Large intestine (tissue), 3 donors: ENCODE results near the gene RIPOR2. TPM values are rescaled to one million over a fixed set of nuclear protein-coding genes. Genes with fewer than 3 reads are reported as not detected.

Experiments
- DNase-seq, 2 donors: peaks; one replicate each; pipeline versions ENCODE4 v3.0.0 to v3.0.0-alpha.2; 2013
- H3K27ac ChIP-seq: one replicate; pipeline ENCODE4 v1.5.1; 2013; ENCODE audit warnings: low read length
- H3K27me3 ChIP-seq: 2 replicates; pipeline ENCODE4 v1.6.1; 2013; ENCODE audit warnings: low read length; ENCODE audit not compliant: control insufficient read depth, insufficient read depth
- H3K36me3 ChIP-seq: 2 replicates; pipeline ENCODE4 v1.6.1; 2013; ENCODE audit warnings: low read length; ENCODE audit not compliant: control insufficient read depth, insufficient read depth
- H3K4me1 ChIP-seq: one replicate; pipeline ENCODE4 v1.6.1; 2013; ENCODE audit warnings: low read length; ENCODE audit not compliant: control insufficient read depth, insufficient read depth
- H3K4me3 ChIP-seq: one replicate; pipeline ENCODE4 v1.5.1; 2013; ENCODE audit warnings: low read length
- H3K9me3 ChIP-seq: one replicate; pipeline ENCODE4 v1.6.1; 2013; ENCODE audit warnings: mild to moderate bottlenecking, low read depth, low read length, moderate library complexity; ENCODE audit not compliant: control insufficient read depth
- WGBS: methylation state at CpG from one replicate; pipeline ENCODE4 v1.1.5; 2013; ENCODE audit warnings: low lambda C conversion rate; ENCODE audit not compliant: insufficient coverage; 5-methylcytosine and 5-hydroxymethylcytosine counted together
- polyA plus RNA-seq: library from polyadenylated mRNA; unstranded; fragments of 120-200 nt; gene quantifications from one replicate; pipeline ENCODE4 v1.2.1, GENCODE V29; 2013

RIPOR2 gene
- polyA plus RNA-seq, 1 donor = 2.1 TPM

GRCh38 chr6:24847402-24847801 is 88.4 kb downstream of the RIPOR2 start:
- Histone ChIP-seq H3K36me3 (peaks cover 2% of the 10 kb centered on the region), H3K27me3 (no peaks in the 10 kb centered on the region), H3K27ac (no peak overlapping the region), H3K4me3 (no peak overlapping the region), H3K9me3 (no peaks in the 10 kb centered on the region), H3K4me1 (no peaks in the 10 kb centered on the region)
- no CpG with 5 or more reads among the region's 7 CpGs for WGBS
- DNase-seq = no peak

- no peaks in the 10 kb centered on the region for H3K27me3 ChIP-seq
- no peak overlapping the region for H3K27ac ChIP-seq
- no peak overlapping the region for H3K4me3 ChIP-seq
- H3K4me1 ChIP-seq = no peaks in the 10 kb centered on the region
- no peaks in the 10 kb centered on the region for H3K9me3 ChIP-seq
- H3K36me3 ChIP-seq = peaks cover 2% of the 10 kb centered on the region
- no peak for DNase-seq
- WGBS = no CpG with 5 or more reads among the region's 4 CpGs
Measured at GRCh38 chr6:24845578-24845977, 90.2 kb downstream of the RIPOR2 start.

GRCh38 chr6:24844903-24845302 is 90.9 kb downstream of the RIPOR2 start:
- H3K9me3 ChIP-seq = no peaks in the 10 kb centered on the region
- H3K4me3 ChIP-seq = no peak overlapping the region
- H3K4me1 ChIP-seq = no peaks in the 10 kb centered on the region
- DNase-seq = no peak
- H3K36me3 ChIP-seq = no peaks in the 10 kb centered on the region
- H3K27ac ChIP-seq = no peak overlapping the region
- no peaks in the 10 kb centered on the region for H3K27me3 ChIP-seq
- whole genome bisulfite sequencing = 100% methylated on average over 1 of the region's 6 CpGs

GRCh38 chr6:24844061-24844460 is 91.7 kb downstream of the RIPOR2 start:
- H3K9me3 ChIP-seq = no peaks in the 10 kb centered on the region
- H3K36me3 ChIP-seq = no peaks in the 10 kb centered on the region
- no peaks in the 10 kb centered on the region for H3K4me1 ChIP-seq
- no CpG with 5 or more reads among the region's 1 CpG for WGBS
- DNase-seq = no peak
- H3K27ac ChIP-seq = no peak overlapping the region
- no peaks in the 10 kb centered on the region for H3K27me3 ChIP-seq
- no peak overlapping the region for H3K4me3 ChIP-seq

GRCh38 chr6:24840187-24840586 is 95.6 kb downstream of the RIPOR2 start:
- no peak overlapping the region for H3K4me3 ChIP-seq
- no peaks in the 10 kb centered on the region for H3K27me3 ChIP-seq
- no peak overlapping the region for H3K27ac ChIP-seq
- no peak for DNase-seq
- no CpG with 5 or more reads among the region's 2 CpGs for WGBS
- no peaks in the 10 kb centered on the region for H3K4me1 ChIP-seq
- no peaks in the 10 kb centered on the region for H3K36me3 ChIP-seq
- H3K9me3 ChIP-seq = no peaks in the 10 kb centered on the region

GRCh38 chr6:24838994-24839393 is 96.8 kb downstream of the RIPOR2 start:
- WGBS = 83% methylated on average over 2 of the region's 5 CpGs
- H3K36me3 ChIP-seq = no peaks in the 10 kb centered on the region
- H3K4me1 ChIP-seq = no peaks in the 10 kb centered on the region
- DNase-seq = no peak
- H3K27ac ChIP-seq = no peak overlapping the region
- H3K4me3 ChIP-seq = no peak overlapping the region
- no peaks in the 10 kb centered on the region for H3K27me3 ChIP-seq
- no peaks in the 10 kb centered on the region for H3K9me3 ChIP-seq

- DNase-seq = no peak
- H3K36me3 ChIP-seq = no peaks in the 10 kb centered on the region
- H3K27ac ChIP-seq = no peak overlapping the region
- H3K9me3 ChIP-seq = no peaks in the 10 kb centered on the region
- H3K27me3 ChIP-seq = no peaks in the 10 kb centered on the region
- WGBS = no CpG with 5 or more reads among the region's 3 CpGs
- H3K4me1 ChIP-seq = no peaks in the 10 kb centered on the region
- no peak overlapping the region for H3K4me3 ChIP-seq
Measured at GRCh38 chr6:24838081-24838480, 97.7 kb downstream of the RIPOR2 start.

GRCh38 chr6:24836109-24836508 is 99.7 kb downstream of the RIPOR2 start:
- WGBS = no CpG with 5 or more reads among the region's 2 CpGs
- no peak for DNase-seq
- Histone ChIP-seq H3K27me3 (no peaks in the 10 kb centered on the region), H3K4me1 (no peaks in the 10 kb centered on the region), H3K27ac (no peak overlapping the region), H3K4me3 (no peak overlapping the region), H3K36me3 (no peaks in the 10 kb centered on the region), H3K9me3 (no peaks in the 10 kb centered on the region)

GRCh38 chr6:24833711-24834386 is 101.9 kb downstream of the RIPOR2 start:
- 87% methylated on average over 3 of the region's 4 CpGs for WGBS
- H3K36me3 ChIP-seq = no peaks in the 10 kb centered on the region
- no peak overlapping the region for H3K4me3 ChIP-seq

GRCh38 chr6:24832794-24833193 is 103.0 kb downstream of the RIPOR2 start:
- no peaks in the 10 kb centered on the region for H3K4me1 ChIP-seq
- H3K27ac ChIP-seq = no peak overlapping the region
- no peaks in the 10 kb centered on the region for H3K27me3 ChIP-seq
- H3K36me3 ChIP-seq = no peaks in the 10 kb centered on the region
- no peaks in the 10 kb centered on the region for H3K9me3 ChIP-seq
- WGBS = no CpG with 5 or more reads among the region's 1 CpG
- no peak for DNase-seq
- no peak overlapping the region for H3K4me3 ChIP-seq

More at GRCh38 chr6:24833711-24834386, 101.9 kb downstream of the RIPOR2 start:
- Histone ChIP-seq H3K27me3 (no peaks in the 10 kb centered on the region), H3K9me3 (no peaks in the 10 kb centered on the region), H3K4me1 (no peaks in the 10 kb centered on the region), H3K27ac (no peak overlapping the region)
- DNase-seq = no peak
